Gastrocnemius medialis (tissue), 4 donors: ENCODE data around the gene CHST12.

Experiments used
- POLR2A ChIP-seq, 2 donors: fragments of 450-650 bp; IDR thresholded peaks; one replicate each; pipeline ENCODE4 v1.6.1; 2017; ENCODE audit warnings: antibody characterized with exemption in 2 of 2, mild to moderate bottlenecking in 2 of 2, moderate library complexity in 2 of 2
- TF ChIP-seq, protein P1 (sequence below), 5 experiments: fragments of 450-650 bp in 3 of 5; fragments of 200-600 bp in 2 of 5; sonication (generic) in 2 of 5; IDR thresholded peaks in 4 of 5; conservative IDR thresholded peaks in 1 of 5; 1 replicate in 4 of 5; 2 replicates in 1 of 5; pipeline ENCODE4 v1.5.1; 2016 to 2019; ENCODE audit warnings: antibody characterized with exemption in 5 of 5, mild to moderate bottlenecking in 3 of 5, moderate library complexity in 3 of 5

DNA sequence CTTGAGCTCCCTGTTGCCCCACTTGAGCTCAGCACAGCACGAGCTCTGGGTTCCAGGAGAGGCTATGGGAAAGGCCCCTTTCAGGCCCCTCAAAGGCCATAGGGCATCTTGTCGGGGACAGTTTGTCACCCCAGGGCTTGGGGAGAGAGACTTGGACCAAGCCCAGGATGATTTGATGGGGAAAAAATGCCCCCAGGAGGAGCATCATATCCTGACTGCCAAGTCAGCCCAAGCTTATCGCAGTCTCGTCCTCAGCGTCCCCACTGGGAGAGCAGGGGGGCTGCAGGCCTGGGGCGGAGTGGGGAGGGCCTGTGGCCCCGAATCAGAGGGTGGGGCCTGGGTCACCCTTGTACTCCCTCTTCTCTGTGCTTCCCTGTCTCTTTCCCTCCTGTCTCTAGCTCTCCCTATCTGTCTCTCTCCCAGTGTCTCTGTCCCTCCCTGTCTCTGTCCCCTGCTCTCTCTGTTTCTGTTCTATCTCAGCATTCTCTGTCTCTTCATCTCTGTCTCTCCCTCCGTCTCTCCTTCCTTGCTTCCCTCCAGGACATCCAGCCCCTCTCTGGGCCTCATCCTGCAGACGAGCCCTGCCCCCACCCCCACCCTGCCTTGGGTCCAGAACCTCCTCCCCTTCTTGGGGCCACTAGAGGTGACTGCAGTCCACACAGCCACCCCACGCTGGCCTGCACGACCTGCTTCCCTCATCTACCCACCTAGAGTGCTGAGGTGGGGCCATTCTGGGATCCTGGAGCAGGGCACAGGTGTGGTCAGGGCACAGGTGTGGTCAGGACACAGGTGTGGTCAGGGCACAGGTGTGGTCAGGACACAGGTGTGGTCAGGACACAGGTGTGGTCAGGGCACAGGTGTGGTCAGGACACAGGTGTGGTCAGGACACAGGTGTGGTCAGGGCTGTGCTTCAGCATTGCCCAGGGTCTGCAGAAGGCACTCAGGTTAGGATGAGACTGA is 90.1 kb downstream of the CHST12 start:
- TF ChIP-seq, protein P1, sequence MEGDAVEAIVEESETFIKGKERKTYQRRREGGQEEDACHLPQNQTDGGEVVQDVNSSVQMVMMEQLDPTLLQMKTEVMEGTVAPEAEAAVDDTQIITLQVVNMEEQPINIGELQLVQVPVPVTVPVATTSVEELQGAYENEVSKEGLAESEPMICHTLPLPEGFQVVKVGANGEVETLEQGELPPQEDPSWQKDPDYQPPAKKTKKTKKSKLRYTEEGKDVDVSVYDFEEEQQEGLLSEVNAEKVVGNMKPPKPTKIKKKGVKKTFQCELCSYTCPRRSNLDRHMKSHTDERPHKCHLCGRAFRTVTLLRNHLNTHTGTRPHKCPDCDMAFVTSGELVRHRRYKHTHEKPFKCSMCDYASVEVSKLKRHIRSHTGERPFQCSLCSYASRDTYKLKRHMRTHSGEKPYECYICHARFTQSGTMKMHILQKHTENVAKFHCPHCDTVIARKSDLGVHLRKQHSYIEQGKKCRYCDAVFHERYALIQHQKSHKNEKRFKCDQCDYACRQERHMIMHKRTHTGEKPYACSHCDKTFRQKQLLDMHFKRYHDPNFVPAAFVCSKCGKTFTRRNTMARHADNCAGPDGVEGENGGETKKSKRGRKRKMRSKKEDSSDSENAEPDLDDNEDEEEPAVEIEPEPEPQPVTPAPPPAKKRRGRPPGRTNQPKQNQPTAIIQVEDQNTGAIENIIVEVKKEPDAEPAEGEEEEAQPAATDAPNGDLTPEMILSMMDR (IDR thresholded peaks at IDR 0.05 in 4 of 5, conservative IDR thresholded peaks at IDR 0.05 in 1 of 5) = no peak
- no peak for TF ChIP-seq POLR2A (IDR thresholded peaks at IDR 0.05)
